ENCODE data around the gene HINT2. TPM values are rescaled to one million over a fixed set of nuclear protein-coding genes. Genes with fewer than 3 reads are reported as not detected.

Gene HINT2
- total and polyA plus RNA-seq, 2 donors from 2014 or later: 55.1 to 307 TPM

DNA sequence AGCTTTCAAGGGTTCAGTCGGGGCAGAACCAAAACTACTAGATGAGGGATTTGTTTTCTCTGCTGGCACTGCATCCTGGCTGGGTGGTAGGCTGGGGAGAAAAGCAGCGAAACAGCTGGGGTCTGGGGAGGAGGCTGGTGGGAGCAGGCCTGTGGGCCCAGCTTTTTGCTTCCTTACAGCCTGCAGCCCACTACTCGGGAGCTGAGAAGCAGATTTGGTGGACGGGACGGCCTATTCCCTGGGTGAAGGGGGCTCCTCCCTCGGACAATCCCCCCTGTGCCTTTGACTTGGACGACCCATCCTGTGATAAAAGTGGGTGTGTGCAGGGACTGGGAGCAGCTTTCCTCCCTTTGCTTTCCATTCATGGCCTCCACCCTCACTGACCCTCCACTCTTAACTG, 14.3 kb downstream of the HINT2 start:
- H3K27ac ChIP-seq (ENCODE audit: low read depth in 2 of 2, low read length in 2 of 2): no peak overlapping the region
- peaks cover 0 to 11% (median 2%) of the 10 kb centered on the region in 3 donors for H3K36me3 ChIP-seq (ENCODE audit: control insufficient read depth in 2 of 3, insufficient read depth in 3 of 3, low read length in 3 of 3)
- no peak overlapping the region for H3K4me3 ChIP-seq (ENCODE audit: low read length in 3 of 3)
- no peaks in the 10 kb centered on the region for H3K9me3 ChIP-seq (ENCODE audit: control insufficient read depth in 2 of 3, insufficient read depth in 1 of 3, low read length in 3 of 3)
- FAIRE-seq (no peak), DNase-seq (no peak)
- no peak overlapping the region for H3K9ac ChIP-seq (ENCODE audit: low read length in 3 of 3)
- intact Hi-C loops (cut with DNase I): no loop called here
- no peaks in the 10 kb centered on the region for H3K27me3 ChIP-seq (ENCODE audit: control insufficient read depth, insufficient read depth, low read length)
- no peak for TF ChIP-seq CTCF (IDR thresholded peaks at IDR 0.05; ENCODE audit: borderline replicate concordance, extremely low read depth, insufficient read depth)
- no peaks in the 10 kb centered on the region for H3K4me1 ChIP-seq (ENCODE audit: control insufficient read depth in 2 of 3, insufficient read depth in 2 of 3, low read depth in 1 of 3, low read length in 3 of 3)

- no peak overlapping the region for H3K27ac ChIP-seq (ENCODE audit: low read depth in 2 of 2, low read length in 2 of 2)
- intact Hi-C loops (cut with DNase I): no loop called here
- DNase-seq (peak in 1 of 5 donors; percentile 18), FAIRE-seq (no peak)
- peaks cover 0 to 6% (median 2%) of the 10 kb centered on the region in 3 donors for H3K36me3 ChIP-seq (ENCODE audit: control insufficient read depth in 2 of 3, insufficient read depth in 3 of 3, low read length in 3 of 3)
- H3K9ac ChIP-seq (ENCODE audit: low read length in 3 of 3): no peak overlapping the region
- H3K4me1 ChIP-seq (ENCODE audit: control insufficient read depth in 2 of 3, insufficient read depth in 2 of 3, low read depth in 1 of 3, low read length in 3 of 3): no peaks in the 10 kb centered on the region
- H3K27me3 ChIP-seq (ENCODE audit: control insufficient read depth, insufficient read depth, low read length): no peaks in the 10 kb centered on the region
- TF ChIP-seq CTCF (IDR thresholded peaks at IDR 0.05; ENCODE audit: borderline replicate concordance, extremely low read depth, insufficient read depth): no peak
- H3K4me3 ChIP-seq (ENCODE audit: low read length in 3 of 3): no peak overlapping the region
- no peaks in the 10 kb centered on the region for H3K9me3 ChIP-seq (ENCODE audit: control insufficient read depth in 2 of 3, insufficient read depth in 1 of 3, low read length in 3 of 3)
Observed at GRCh38 chr9:35798658-35799374, 16.0 kb downstream of the HINT2 start.

- TF ChIP-seq CTCF (IDR thresholded peaks at IDR 0.05; ENCODE audit: borderline replicate concordance, extremely low read depth, insufficient read depth): no peak
- H3K9ac ChIP-seq (ENCODE audit: low read length in 3 of 3): no peak overlapping the region
- intact Hi-C loops (cut with DNase I): no loop called here
- H3K27ac ChIP-seq (ENCODE audit: low read depth in 2 of 2, low read length in 2 of 2): no peak overlapping the region
- H3K4me1 ChIP-seq (ENCODE audit: control insufficient read depth in 2 of 3, insufficient read depth in 2 of 3, low read depth in 1 of 3, low read length in 3 of 3): peaks cover 0 to 5% (median 0%) of the 10 kb centered on the region in 3 donors
- H3K4me3 ChIP-seq (ENCODE audit: low read length in 3 of 3): no peak overlapping the region
- H3K36me3 ChIP-seq (ENCODE audit: control insufficient read depth in 2 of 3, insufficient read depth in 3 of 3, low read length in 3 of 3): peaks cover 0 to 6% (median 1%) of the 10 kb centered on the region in 3 donors
- no peak for FAIRE-seq
- peak in 1 of 5 donors; percentile 17 for DNase-seq
- H3K9me3 ChIP-seq (ENCODE audit: control insufficient read depth in 2 of 3, insufficient read depth in 1 of 3, low read length in 3 of 3): no peaks in the 10 kb centered on the region
- no peaks in the 10 kb centered on the region for H3K27me3 ChIP-seq (ENCODE audit: control insufficient read depth, insufficient read depth, low read length)
Observed at GRCh38 chr9:35797311-35798109, 17.3 kb downstream of the HINT2 start.
